Measurements from ENCODE around the gene GJC2. TPM values are rescaled to one million over a fixed set of nuclear protein-coding genes. Genes with fewer than 3 reads are reported as not detected.
A peak's percentile ranks its signal among the peaks of the same experiment; 100 is the strongest.

The GJC2 gene
- total RNA-seq, 1 experiment from 2014 or later: 18.5 TPM

DNA sequence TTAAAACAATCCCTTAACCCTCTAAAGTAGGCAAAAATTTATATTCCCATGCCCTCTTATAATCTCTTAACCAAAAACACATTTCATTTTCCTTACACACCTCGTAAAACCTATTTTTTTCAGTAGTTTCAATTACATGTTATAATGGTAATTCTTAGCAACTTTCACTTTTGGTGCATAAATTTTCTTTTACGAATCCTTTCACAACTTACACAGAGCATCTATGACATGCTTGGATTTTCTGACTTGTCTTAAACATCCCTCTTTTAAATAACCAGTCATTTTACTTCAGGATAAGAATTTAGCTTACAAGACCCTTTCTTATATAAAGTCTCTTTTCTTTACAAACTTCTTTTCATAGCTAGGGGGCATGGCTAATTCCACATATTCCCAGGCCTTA lies 31.7 kb upstream of the GJC2 start:
- Mint-ChIP-seq H3K27ac (ENCODE audit: low read depth, unreplicated experiment) (no peak overlapping the region), H3K4me1 (ENCODE audit: insufficient read depth, unreplicated experiment) (no peaks in the 10 kb centered on the region), H3K4me3 (ENCODE audit: unreplicated experiment) (no peak overlapping the region), H3K36me3 (ENCODE audit: insufficient read depth, unreplicated experiment) (no peaks in the 10 kb centered on the region), H3K9me3 (ENCODE audit: unreplicated experiment) (peaks cover 8% of the 10 kb centered on the region), H3K27me3 (ENCODE audit: insufficient read depth, unreplicated experiment) (no peaks in the 10 kb centered on the region)
- POLR2A ChIA-PET: interaction anchor here (0.9 to 6.9 kb wide), 6 partner anchors 8 to 119 kb away, joined by 3 to 84 read pairs (median 6); partner anchors contain the start of gene MRPL55
- BruUV-seq (replicated peaks): no TSS peak
- DNase-seq (ENCODE audit: unreplicated experiment): no peak
- intact Hi-C loops (cut with micrococcal nuclease): no loop called here
- CTCF ChIA-PET: interaction anchor here (1.1 to 6.2 kb wide), 3 partner anchors 13 to 119 kb away, joined by 7 to 62 read pairs (median 15); partner anchors contain the start of gene IBA57
- TF ChIP-seq, protein P1, sequence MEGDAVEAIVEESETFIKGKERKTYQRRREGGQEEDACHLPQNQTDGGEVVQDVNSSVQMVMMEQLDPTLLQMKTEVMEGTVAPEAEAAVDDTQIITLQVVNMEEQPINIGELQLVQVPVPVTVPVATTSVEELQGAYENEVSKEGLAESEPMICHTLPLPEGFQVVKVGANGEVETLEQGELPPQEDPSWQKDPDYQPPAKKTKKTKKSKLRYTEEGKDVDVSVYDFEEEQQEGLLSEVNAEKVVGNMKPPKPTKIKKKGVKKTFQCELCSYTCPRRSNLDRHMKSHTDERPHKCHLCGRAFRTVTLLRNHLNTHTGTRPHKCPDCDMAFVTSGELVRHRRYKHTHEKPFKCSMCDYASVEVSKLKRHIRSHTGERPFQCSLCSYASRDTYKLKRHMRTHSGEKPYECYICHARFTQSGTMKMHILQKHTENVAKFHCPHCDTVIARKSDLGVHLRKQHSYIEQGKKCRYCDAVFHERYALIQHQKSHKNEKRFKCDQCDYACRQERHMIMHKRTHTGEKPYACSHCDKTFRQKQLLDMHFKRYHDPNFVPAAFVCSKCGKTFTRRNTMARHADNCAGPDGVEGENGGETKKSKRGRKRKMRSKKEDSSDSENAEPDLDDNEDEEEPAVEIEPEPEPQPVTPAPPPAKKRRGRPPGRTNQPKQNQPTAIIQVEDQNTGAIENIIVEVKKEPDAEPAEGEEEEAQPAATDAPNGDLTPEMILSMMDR (IDR thresholded peaks at IDR 0.05; ENCODE audit: unreplicated experiment): no peak

GRCh38 chr1:228120351-228120750 lies 29.4 kb upstream of the GJC2 start:
- no peaks in the 10 kb centered on the region for H3K36me3 Mint-ChIP-seq (ENCODE audit: insufficient read depth, unreplicated experiment)
- TF ChIP-seq, protein P1 (IDR thresholded peaks at IDR 0.05; ENCODE audit: unreplicated experiment): no peak
- no peak overlapping the region for H3K4me3 Mint-ChIP-seq (ENCODE audit: unreplicated experiment)
- H3K9me3 Mint-ChIP-seq (ENCODE audit: unreplicated experiment): peaks cover 8% of the 10 kb centered on the region
- intact Hi-C loops (cut with micrococcal nuclease): no loop called here
- no peaks in the 10 kb centered on the region for H3K27me3 Mint-ChIP-seq (ENCODE audit: insufficient read depth, unreplicated experiment)
- BruUV-seq (replicated peaks): no TSS peak
- POLR2A ChIA-PET: interaction anchor here (0.6 to 6.9 kb wide), 9 partner anchors 10 to 456 kb away, joined by 3 to 84 read pairs (median 7); partner anchors contain the start of genes IBA57 and MRPL55
- CTCF ChIA-PET: interaction anchor here (0.6 to 6.2 kb wide), 7 partner anchors 11 to 332 kb away, joined by 3 to 62 read pairs (median 4); partner anchors contain the start of genes IBA57 and TRIM11
- no peak for DNase-seq (ENCODE audit: unreplicated experiment)
- no peak overlapping the region for H3K27ac Mint-ChIP-seq (ENCODE audit: low read depth, unreplicated experiment)
- H3K4me1 Mint-ChIP-seq (ENCODE audit: insufficient read depth, unreplicated experiment): no peaks in the 10 kb centered on the region

DNA sequence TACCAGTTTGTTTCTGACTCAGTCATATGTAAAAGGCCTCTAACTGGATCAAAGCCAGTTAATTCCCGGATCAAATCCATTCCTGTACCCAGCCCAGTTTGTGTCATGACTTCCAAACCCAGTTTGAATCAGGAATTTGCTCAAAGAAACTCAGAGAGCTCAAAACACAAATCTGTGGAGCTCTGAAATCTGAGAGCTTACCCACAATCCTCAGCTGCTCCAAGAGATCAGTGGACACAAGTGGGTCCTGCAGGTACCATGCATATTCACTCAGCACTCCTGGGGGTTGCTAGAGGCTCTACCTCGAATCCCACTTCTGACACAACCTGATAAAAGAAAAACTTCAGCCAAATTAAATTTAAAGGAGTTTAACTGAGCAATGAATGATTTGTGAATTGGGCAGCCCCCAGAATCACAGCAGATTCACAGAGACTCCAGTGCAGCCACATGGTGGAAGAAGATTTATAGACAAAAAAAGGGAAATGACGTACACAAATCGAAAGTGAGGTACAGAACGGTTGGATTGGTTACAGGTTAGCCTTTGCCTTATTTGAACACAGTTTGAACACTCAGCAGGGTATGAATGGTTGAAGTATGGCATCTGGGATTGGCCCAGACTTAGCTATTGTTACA lies 28.8 kb upstream of the GJC2 start:
- Mint-ChIP-seq H3K36me3 (ENCODE audit: insufficient read depth, unreplicated experiment) (no peaks in the 10 kb centered on the region), H3K4me1 (ENCODE audit: insufficient read depth, unreplicated experiment) (no peaks in the 10 kb centered on the region), H3K4me3 (ENCODE audit: unreplicated experiment) (no peak overlapping the region), H3K9me3 (ENCODE audit: unreplicated experiment) (peaks cover 8% of the 10 kb centered on the region), H3K27ac (ENCODE audit: low read depth, unreplicated experiment) (no peak overlapping the region), H3K27me3 (ENCODE audit: insufficient read depth, unreplicated experiment) (no peaks in the 10 kb centered on the region)
- TSS peak; percentile 62 for BruUV-seq (replicated peaks)
- DNase-seq (ENCODE audit: unreplicated experiment): no peak
- intact Hi-C loops (cut with micrococcal nuclease): no loop called here
- ChIA-PET POLR2A (interaction anchor here (0.6 to 6.9 kb wide), 14 partner anchors 10 to 650 kb away, joined by 3 to 84 read pairs (median 4); partner anchors contain the start of genes GUK1, IBA57 and MRPL55), CTCF (interaction anchor here (0.6 to 6.2 kb wide), 11 partner anchors 10 to 394 kb away, joined by 3 to 62 read pairs (median 4); partner anchors contain the start of gene IBA57)
- TF ChIP-seq, protein P1 (IDR thresholded peaks at IDR 0.05; ENCODE audit: unreplicated experiment): no peak

GRCh38 chr1:228122921-228123441 lies 26.7 kb upstream of the GJC2 start:
- DNase-seq (ENCODE audit: unreplicated experiment): no peak
- Mint-ChIP-seq H3K4me1 (ENCODE audit: insufficient read depth, unreplicated experiment) (no peaks in the 10 kb centered on the region), H3K27ac (ENCODE audit: low read depth, unreplicated experiment) (no peak overlapping the region), H3K36me3 (ENCODE audit: insufficient read depth, unreplicated experiment) (no peaks in the 10 kb centered on the region), H3K4me3 (ENCODE audit: unreplicated experiment) (no peak overlapping the region), H3K9me3 (ENCODE audit: unreplicated experiment) (peaks cover 5% of the 10 kb centered on the region), H3K27me3 (ENCODE audit: insufficient read depth, unreplicated experiment) (no peaks in the 10 kb centered on the region)
- no TSS peak for BruUV-seq (replicated peaks)
- POLR2A ChIA-PET: interaction anchor here (0.6 to 6.9 kb wide), 6 partner anchors 9 to 227 kb away, joined by 3 to 84 read pairs (median 4); partner anchors contain the start of gene MRPL55
- CTCF ChIA-PET: interaction anchor here (0.6 to 6.2 kb wide), 7 partner anchors 8 to 378 kb away, joined by 3 to 62 read pairs (median 4); no protein-coding TSS in a partner anchor
- intact Hi-C loops (cut with micrococcal nuclease): no loop called here
- TF ChIP-seq, protein P1 (IDR thresholded peaks at IDR 0.05; ENCODE audit: unreplicated experiment): no peak
